ENCODE measurements around the gene STUM.

The STUM gene

GRCh38 chr1:226645279-226645976 is 96.9 kb downstream of the STUM start:
- no peak for DNase-seq (ENCODE audit: extremely low spot score)
- CTCF ChIA-PET: no interaction called here
- POLR2A ChIA-PET: no interaction called here
- TF ChIP-seq LEF1 (IDR thresholded peaks at IDR 0.05; ENCODE audit: borderline replicate concordance): no peak
- TF ChIP-seq L3MBTL2 (conservative IDR thresholded peaks at IDR 0.05): no peak
- no peak for TF ChIP-seq FOXK2 (IDR thresholded peaks at IDR 0.05)
- no peak for TF ChIP-seq ZNF384 (IDR thresholded peaks at IDR 0.05)
- TF ChIP-seq HDGF (IDR thresholded peaks at IDR 0.05; ENCODE audit: borderline replicate concordance): no peak
- no peak for TF ChIP-seq BHLHE40 (IDR thresholded peaks at IDR 0.05; ENCODE audit: borderline replicate concordance)
- TF ChIP-seq TARDBP (IDR thresholded peaks at IDR 0.05): no peak
- TF ChIP-seq CTBP1 (IDR thresholded peaks at IDR 0.05; ENCODE audit: borderline replicate concordance): no peak
- no peak for TF ChIP-seq ARNT (IDR thresholded peaks at IDR 0.05)
- TF ChIP-seq FOXA1 (IDR thresholded peaks at IDR 0.05): no peak
- TF ChIP-seq SUZ12 (IDR thresholded peaks at IDR 0.05): no peak
- no peak for TF ChIP-seq NFRKB (IDR thresholded peaks at IDR 0.05)
- no peak for TF ChIP-seq FOXM1 (IDR thresholded peaks at IDR 0.05; ENCODE audit: borderline replicate concordance)
- TF ChIP-seq ELF4 (IDR thresholded peaks at IDR 0.05): no peak
- no peak for TF ChIP-seq PKNOX1 (IDR thresholded peaks at IDR 0.05)
- no peak for TF ChIP-seq SP1 (IDR thresholded peaks at IDR 0.05)

GRCh38 chr1:226646026-226646869 is 97.7 kb downstream of the STUM start:
- ChIA-PET POLR2A (no interaction called here), CTCF (no interaction called here)
- TF ChIP-seq ZNF384 (IDR thresholded peaks at IDR 0.05): no peak
- TF ChIP-seq SUZ12 (IDR thresholded peaks at IDR 0.05): no peak
- TF ChIP-seq PKNOX1 (IDR thresholded peaks at IDR 0.05): no peak
- no peak for TF ChIP-seq ELF4 (IDR thresholded peaks at IDR 0.05)
- TF ChIP-seq CTBP1 (IDR thresholded peaks at IDR 0.05; ENCODE audit: borderline replicate concordance): no peak
- TF ChIP-seq NFRKB (IDR thresholded peaks at IDR 0.05): no peak
- no peak for TF ChIP-seq LEF1 (IDR thresholded peaks at IDR 0.05; ENCODE audit: borderline replicate concordance)
- no peak for TF ChIP-seq BHLHE40 (IDR thresholded peaks at IDR 0.05; ENCODE audit: borderline replicate concordance)
- DNase-seq (ENCODE audit: extremely low spot score): no peak

- TF ChIP-seq NFRKB (IDR thresholded peaks at IDR 0.05): no peak
- no peak for TF ChIP-seq L3MBTL2 (conservative IDR thresholded peaks at IDR 0.05)
- no peak for TF ChIP-seq SP1 (IDR thresholded peaks at IDR 0.05)
- TF ChIP-seq FOXM1 (IDR thresholded peaks at IDR 0.05; ENCODE audit: borderline replicate concordance): no peak
- no peak for TF ChIP-seq FOXK2 (IDR thresholded peaks at IDR 0.05)
- TF ChIP-seq PKNOX1 (IDR thresholded peaks at IDR 0.05): no peak
- no peak for TF ChIP-seq ARNT (IDR thresholded peaks at IDR 0.05)
- TF ChIP-seq LEF1 (IDR thresholded peaks at IDR 0.05; ENCODE audit: borderline replicate concordance): no peak
- TF ChIP-seq HDGF (IDR thresholded peaks at IDR 0.05; ENCODE audit: borderline replicate concordance): no peak
- TF ChIP-seq CTBP1 (IDR thresholded peaks at IDR 0.05; ENCODE audit: borderline replicate concordance): no peak
- no peak for TF ChIP-seq SUZ12 (IDR thresholded peaks at IDR 0.05)
- no peak for TF ChIP-seq ELF4 (IDR thresholded peaks at IDR 0.05)
- TF ChIP-seq BHLHE40 (IDR thresholded peaks at IDR 0.05; ENCODE audit: borderline replicate concordance): no peak
- CTCF ChIA-PET: no interaction called here
- POLR2A ChIA-PET: no interaction called here
- DNase-seq (ENCODE audit: extremely low spot score): no peak
Measured at GRCh38 chr1:226646870-226647449, 98.4 kb downstream of the STUM start.

- POLR2A ChIA-PET: interaction anchor here (0.9 to 1.2 kb wide), 2 partner anchors 19 to 60 kb away, joined by 3 to 4 read pairs; no protein-coding TSS in a partner anchor
- CTCF ChIA-PET: interaction anchor here (1.1 kb wide), 1 partner anchor 21 kb away, joined by 6 read pairs; no protein-coding TSS in a partner anchor
- DNase-seq (ENCODE audit: extremely low spot score): no peak
- TF ChIP-seq PKNOX1 (IDR thresholded peaks at IDR 0.05): no peak
- no peak for TF ChIP-seq L3MBTL2 (conservative IDR thresholded peaks at IDR 0.05)
- no peak for TF ChIP-seq NFRKB (IDR thresholded peaks at IDR 0.05)
- TF ChIP-seq FOXA1 (IDR thresholded peaks at IDR 0.05): no peak
- no peak for TF ChIP-seq ARNT (IDR thresholded peaks at IDR 0.05)
- no peak for TF ChIP-seq CTBP1 (IDR thresholded peaks at IDR 0.05; ENCODE audit: borderline replicate concordance)
- no peak for TF ChIP-seq BHLHE40 (IDR thresholded peaks at IDR 0.05; ENCODE audit: borderline replicate concordance)
- no peak for TF ChIP-seq SP1 (IDR thresholded peaks at IDR 0.05)
- no peak for TF ChIP-seq FOXK2 (IDR thresholded peaks at IDR 0.05)
- no peak for TF ChIP-seq SUZ12 (IDR thresholded peaks at IDR 0.05)
- no peak for TF ChIP-seq TARDBP (IDR thresholded peaks at IDR 0.05)
- TF ChIP-seq FOXM1 (IDR thresholded peaks at IDR 0.05; ENCODE audit: borderline replicate concordance): no peak
- TF ChIP-seq LEF1 (IDR thresholded peaks at IDR 0.05; ENCODE audit: borderline replicate concordance): no peak
Measured at GRCh38 chr1:226647719-226648118, 99.2 kb downstream of the STUM start.

All from HEK293T (cell line).